Lung (tissue), 12 donors: ENCODE measurements around the gene ZNF503. TPM values are rescaled to one million over a fixed set of nuclear protein-coding genes. Genes with fewer than 3 reads are reported as not detected.

Experiments
- ATAC-seq: fragments of 200-7000 bp; cut with Tn5 transposase; one replicate; pipeline ENCODE4 v1.9.1; 2020; ENCODE audit warnings: moderate number of reproducible peaks; ENCODE audit not compliant: insufficient read depth, low FRiP score
- DNase-seq, 3 donors: peaks; one replicate each; pipeline ENCODE4 v3.0.0-alpha.2; 2013 to 2017
- H3K27ac ChIP-seq, 2 donors: one replicate each; pipeline ENCODE4 v1.5.1; 2013; ENCODE audit warnings: mild to moderate bottlenecking in 2 of 2, moderate library complexity in 2 of 2, control low read depth in 1 of 2, inconsistent platforms in 1 of 2, low read depth in 1 of 2, low read length in 1 of 2
- H3K27me3 ChIP-seq, 3 donors: one replicate each; pipeline ENCODE4 v1.5.1; 2013; ENCODE audit warnings: low read length in 2 of 3; ENCODE audit not compliant: control insufficient read depth in 3 of 3, insufficient read depth in 3 of 3
- H3K36me3 ChIP-seq, 4 donors: one replicate each; pipeline ENCODE4 v1.5.1; 2013; ENCODE audit warnings: low read length in 4 of 4, mild to moderate bottlenecking in 1 of 4, moderate library complexity in 1 of 4; ENCODE audit not compliant: control insufficient read depth in 4 of 4, insufficient read depth in 4 of 4
- H3K4me1 ChIP-seq, 5 donors: one replicate each; pipeline ENCODE4 v1.5.1; 2013; ENCODE audit warnings: low read length in 5 of 5, mild to moderate bottlenecking in 2 of 5, moderate library complexity in 1 of 5; ENCODE audit not compliant: control insufficient read depth in 5 of 5, insufficient read depth in 5 of 5
- H3K4me3 ChIP-seq: one replicate; pipeline ENCODE4 v1.5.1; 2013; ENCODE audit warnings: mild to moderate bottlenecking, control low read depth, moderate library complexity
- H3K9ac ChIP-seq, 2 donors: one replicate each; pipeline ENCODE4 v1.5.1; 2013; ENCODE audit warnings: low read length in 2 of 2, control low read depth in 1 of 2; ENCODE audit not compliant: insufficient read depth in 1 of 2
- H3K9me3 ChIP-seq, 4 donors: one replicate each; pipeline ENCODE4 v1.5.1; 2013; ENCODE audit warnings: low read length in 3 of 4, mild to moderate bottlenecking in 1 of 4, moderate library complexity in 1 of 4; ENCODE audit not compliant: control insufficient read depth in 4 of 4, insufficient read depth in 3 of 4
- CTCF ChIP-seq: IDR thresholded peaks from 2 replicates; pipeline ENCODE4 v1.5.1; 2012; ENCODE audit warnings: mild to moderate bottlenecking; ENCODE audit errors: control extremely low read depth, extremely low read depth
- WGBS, 2 donors: extraction: QIAGEN DNeasy Blood & Tissue Kit; methylation state at CpG; one replicate each; pipeline ENCODE4 v1.1.7; 2013; 5-methylcytosine and 5-hydroxymethylcytosine counted together
- polyA plus RNA-seq, 2 donors: library from polyadenylated mRNA; stranded (reverse); fragments of 200-250 nt; gene quantifications; one replicate each; pipeline ENCODE4 v1.2.1, GENCODE V29; 2013
- total RNA-seq, 2 donors: library from RNA; depleted of rRNA in 1 of 2; stranded (reverse); fragments of >200 nt in 1 of 2; gene quantifications; one replicate each; pipeline ENCODE4 v1.2.1, GENCODE V29; 2014 to 2021
- donor health status: control.
- donor health status: control.
- donor health status: Bipolar disorder and iron deficiency.
- donor health status: healthy.
- donor health status: DM: yes; HTN: yes; CAD: no.

Gene ZNF503
- total and polyA plus RNA-seq, 4 donors: 11.7 to 37.8 (median 28.4) TPM

- Histone ChIP-seq H3K27ac (no peak overlapping the region), H3K4me1 (no peaks in the 10 kb centered on the region), H3K9ac (no peak overlapping the region), H3K36me3 (peaks cover 0 to 3% (median 0%) of the 10 kb centered on the region in 4 donors), H3K9me3 (peaks cover 0 to 6% (median 3%) of the 10 kb centered on the region in 4 donors), H3K27me3 (no peaks in the 10 kb centered on the region), H3K4me3 (no peak overlapping the region)
- ATAC-seq (no peak), DNase-seq (no peak)
- WGBS, 2 donors: 96 to 99% methylated on average over 3 of the region's 3 CpGs
- no peak for TF ChIP-seq CTCF
Observed at GRCh38 chr10:75386128-75386527, 15.4 kb downstream of the ZNF503 start.

- H3K9me3 ChIP-seq: no peaks in the 10 kb centered on the region
- H3K4me1 ChIP-seq: peaks cover 0 to 5% (median 0%) of the 10 kb centered on the region in 5 donors
- WGBS, 2 donors: 96 to 98% methylated on average over 6 of the region's 6 CpGs
- ATAC-seq: no peak
- no peaks in the 10 kb centered on the region for H3K27me3 ChIP-seq
- no peak overlapping the region for H3K9ac ChIP-seq
- no peaks in the 10 kb centered on the region for H3K36me3 ChIP-seq
- no peak for DNase-seq
- no peak overlapping the region for H3K27ac ChIP-seq
- H3K4me3 ChIP-seq: no peak overlapping the region
- TF ChIP-seq CTCF: no peak
Observed at GRCh38 chr10:75379817-75380216, 21.7 kb downstream of the ZNF503 start.

- Histone ChIP-seq H3K9ac (no peak overlapping the region), H3K9me3 (no peaks in the 10 kb centered on the region), H3K36me3 (no peaks in the 10 kb centered on the region), H3K27me3 (no peaks in the 10 kb centered on the region), H3K4me3 (no peak overlapping the region), H3K4me1 (peaks cover 0 to 5% (median 0%) of the 10 kb centered on the region in 5 donors), H3K27ac (no peak overlapping the region)
- 80 to 86% methylated on average over 10 of the region's 10 CpGs for WGBS, 2 donors
- TF ChIP-seq CTCF: no peak
- no peak for ATAC-seq
- DNase-seq: peak in 1 of 3 donors; percentile 30
Observed at GRCh38 chr10:75379212-75379724, 22.3 kb downstream of the ZNF503 start.

- Histone ChIP-seq H3K4me1 (peaks cover 0 to 5% (median 0%) of the 10 kb centered on the region in 5 donors), H3K4me3 (no peak overlapping the region), H3K9me3 (no peaks in the 10 kb centered on the region), H3K36me3 (no peaks in the 10 kb centered on the region), H3K27ac (no peak overlapping the region), H3K9ac (no peak overlapping the region), H3K27me3 (no peaks in the 10 kb centered on the region)
- TF ChIP-seq CTCF: no peak
- WGBS, 2 donors: 84 to 94% methylated on average over 2 of the region's 2 CpGs
- no peak for ATAC-seq
- no peak for DNase-seq
Observed at GRCh38 chr10:75378379-75378778, 23.2 kb downstream of the ZNF503 start.
